ENCODE measurements around the gene SH2D1B. TPM values are rescaled to one million over a fixed set of nuclear protein-coding genes. Genes with fewer than 3 reads are reported as not detected.
"Not testable (repeated sequence)": the region's sequence is repeated elsewhere in the genome, so short reads cannot be mapped to it uniquely, and the experiment has no call there.

The SH2D1B gene
- total and polyA plus RNA-seq, 2 donors (not counting 3 experiments of a cell fraction or from before 2014, with no cell fraction given), result not detected

DNA sequence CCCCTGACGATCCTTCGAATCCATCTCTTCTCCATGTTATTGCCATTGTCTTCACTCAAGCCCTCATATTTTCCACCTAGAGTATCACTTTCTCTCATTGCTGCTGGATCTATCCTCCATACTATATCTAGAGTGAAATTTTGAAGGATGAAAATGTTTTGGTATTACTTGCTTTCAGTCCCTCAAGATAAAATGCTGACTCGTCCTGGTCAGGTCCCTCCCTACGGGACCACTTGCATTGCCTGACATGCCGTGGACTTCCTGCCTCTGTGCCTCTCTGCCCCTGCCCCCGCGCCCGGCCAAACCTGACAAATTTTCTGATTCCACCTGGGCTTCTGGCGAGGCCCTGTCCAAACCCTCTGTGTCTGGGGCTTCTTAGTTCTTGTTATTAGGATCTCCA, 58.9 kb downstream of the SH2D1B start:
- DNase-seq (ENCODE audit: low read depth, low spot score), result no peak
- dilution Hi-C loops (cut with MboI; ENCODE audit: extremely low pct_ligation_motif_present, low sequenced_read_pairs) (no loop called here), intact Hi-C loops (cut with micrococcal nuclease) (loop anchor here (5.0 kb wide), 1 partner anchor 274 kb away; no protein-coding TSS in a partner anchor)
- FAIRE-seq, result no peak
- Histone ChIP-seq H3K4me3 (replicated peaks in 1 of 3; ENCODE audit: insufficient read depth in 1 of 3, low read depth in 1 of 3, low read length in 3 of 3) (no peak overlapping the region), H3K79me2 (ENCODE audit: control insufficient read depth, insufficient read depth, low read length) (no peaks in the 10 kb centered on the region), H2AFZ (ENCODE audit: low read depth, low read length) (no peak overlapping the region), H3K36me3 (ENCODE audit: control insufficient read depth in 2 of 2, extremely low read depth in 1 of 2, insufficient read depth in 2 of 2, low read length in 2 of 2) (peaks cover 0 to 9% of the 10 kb centered on the region in 2 experiments), H3K27me3 (ENCODE audit: control insufficient read depth in 2 of 2, insufficient read depth in 2 of 2, low read length in 2 of 2) (no peaks in the 10 kb centered on the region), H3K9ac (replicated peaks; ENCODE audit: extremely low read depth, insufficient read depth, low read length) (no peak overlapping the region), H4K20me1 (replicated peaks; ENCODE audit: control insufficient read depth, extremely low read depth, insufficient read depth, low read length) (no peaks in the 10 kb centered on the region), H3K4me2 (ENCODE audit: insufficient read depth, low read length) (no peak overlapping the region), H3K9me1 (replicated peaks; ENCODE audit: control insufficient read depth, extremely low read depth, insufficient read depth, low read length) (no peaks in the 10 kb centered on the region), H3K9me3 (replicated peaks; ENCODE audit: control insufficient read depth, insufficient read depth, low read length) (no peaks in the 10 kb centered on the region), H3K27ac (ENCODE audit: insufficient read depth, low read depth, low read length) (no peak overlapping the region), H3K4me1 (ENCODE audit: control insufficient read depth, extremely low read depth, insufficient read depth, low read length) (peaks cover 28% of the 10 kb centered on the region)
- POLR2A ChIA-PET, result no interaction called here
- no TSS peak for BruUV-seq (replicated peaks)
- TF ChIP-seq GATA2 (IDR thresholded peaks at IDR 0.05; ENCODE audit: insufficient read depth, insufficient read length, low read depth, low read length), result no peak
- TF ChIP-seq, protein P1, sequence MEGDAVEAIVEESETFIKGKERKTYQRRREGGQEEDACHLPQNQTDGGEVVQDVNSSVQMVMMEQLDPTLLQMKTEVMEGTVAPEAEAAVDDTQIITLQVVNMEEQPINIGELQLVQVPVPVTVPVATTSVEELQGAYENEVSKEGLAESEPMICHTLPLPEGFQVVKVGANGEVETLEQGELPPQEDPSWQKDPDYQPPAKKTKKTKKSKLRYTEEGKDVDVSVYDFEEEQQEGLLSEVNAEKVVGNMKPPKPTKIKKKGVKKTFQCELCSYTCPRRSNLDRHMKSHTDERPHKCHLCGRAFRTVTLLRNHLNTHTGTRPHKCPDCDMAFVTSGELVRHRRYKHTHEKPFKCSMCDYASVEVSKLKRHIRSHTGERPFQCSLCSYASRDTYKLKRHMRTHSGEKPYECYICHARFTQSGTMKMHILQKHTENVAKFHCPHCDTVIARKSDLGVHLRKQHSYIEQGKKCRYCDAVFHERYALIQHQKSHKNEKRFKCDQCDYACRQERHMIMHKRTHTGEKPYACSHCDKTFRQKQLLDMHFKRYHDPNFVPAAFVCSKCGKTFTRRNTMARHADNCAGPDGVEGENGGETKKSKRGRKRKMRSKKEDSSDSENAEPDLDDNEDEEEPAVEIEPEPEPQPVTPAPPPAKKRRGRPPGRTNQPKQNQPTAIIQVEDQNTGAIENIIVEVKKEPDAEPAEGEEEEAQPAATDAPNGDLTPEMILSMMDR (IDR thresholded peaks at IDR 0.05; ENCODE audit: extremely low read depth in 1 of 2, insufficient read depth in 1 of 2, low read depth in 1 of 2, low read length in 2 of 2), result no peak
- no peak for TF ChIP-seq POLR2AphosphoS5 (IDR thresholded peaks at IDR 0.05; ENCODE audit: insufficient read depth, low read depth, low read length)
- TF ChIP-seq POLR2A (IDR thresholded peaks at IDR 0.05; ENCODE audit: low read depth, low read length), result no peak
- no peak for TF ChIP-seq EZH2 (IDR thresholded peaks at IDR 0.05; ENCODE audit: borderline replicate concordance, low read depth, low read length, severe bottlenecking)
- no peak for TF ChIP-seq JUN (IDR thresholded peaks at IDR 0.05; ENCODE audit: borderline replicate concordance, insufficient read depth, insufficient read length, low read depth)
- no peak for TF ChIP-seq MYC (IDR thresholded peaks at IDR 0.05; ENCODE audit: low read depth, low read length)
- TF ChIP-seq FOS (IDR thresholded peaks at IDR 0.05; ENCODE audit: borderline replicate concordance, insufficient read depth, low read length), result no peak
- TF ChIP-seq, protein P2, sequence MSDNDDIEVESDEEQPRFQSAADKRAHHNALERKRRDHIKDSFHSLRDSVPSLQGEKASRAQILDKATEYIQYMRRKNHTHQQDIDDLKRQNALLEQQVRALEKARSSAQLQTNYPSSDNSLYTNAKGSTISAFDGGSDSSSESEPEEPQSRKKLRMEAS (IDR thresholded peaks at IDR 0.05; ENCODE audit: insufficient read depth, insufficient read length), result no peak
- CTCF ChIA-PET, result no interaction called here

DNA sequence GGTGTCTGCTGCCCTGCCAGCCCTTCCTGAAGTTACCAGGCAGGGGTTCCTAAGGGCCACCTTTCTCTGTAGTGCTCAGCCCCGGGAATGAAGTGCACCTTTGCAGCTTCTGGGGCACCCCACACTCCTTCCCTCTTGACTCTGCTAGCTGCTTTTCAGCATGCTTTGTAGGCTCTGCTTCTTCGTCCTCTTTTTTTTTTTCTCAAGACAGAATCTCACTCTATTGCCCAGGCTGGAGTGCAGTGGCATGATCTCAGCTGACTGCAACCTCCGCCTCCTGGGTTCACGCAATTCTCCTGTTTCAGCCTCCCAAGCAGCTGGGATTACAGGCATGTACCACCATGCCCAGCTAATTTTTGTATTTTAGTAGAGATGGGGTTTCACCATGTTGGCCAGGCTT, 60.1 kb downstream of the SH2D1B start:
- DNase-seq (ENCODE audit: low read depth, low spot score); H3K27ac ChIP-seq (ENCODE audit: insufficient read depth, low read depth, low read length); H2AFZ ChIP-seq (ENCODE audit: low read depth, low read length); H3K4me3 ChIP-seq (replicated peaks in 1 of 3; ENCODE audit: insufficient read depth in 1 of 3, low read depth in 1 of 3, low read length in 3 of 3); H3K4me2 ChIP-seq (ENCODE audit: insufficient read depth, low read length); H3K9me3 ChIP-seq (replicated peaks; ENCODE audit: control insufficient read depth, insufficient read depth, low read length); H3K79me2 ChIP-seq (ENCODE audit: control insufficient read depth, insufficient read depth, low read length); H3K36me3 ChIP-seq (ENCODE audit: control insufficient read depth in 2 of 2, extremely low read depth in 1 of 2, insufficient read depth in 2 of 2, low read length in 2 of 2); FAIRE-seq; dilution Hi-C loops (cut with MboI; ENCODE audit: extremely low pct_ligation_motif_present, low sequenced_read_pairs); POLR2A ChIA-PET; H3K27me3 ChIP-seq (ENCODE audit: control insufficient read depth in 2 of 2, insufficient read depth in 2 of 2, low read length in 2 of 2); H4K20me1 ChIP-seq (replicated peaks; ENCODE audit: control insufficient read depth, extremely low read depth, insufficient read depth, low read length); H3K9me1 ChIP-seq (replicated peaks; ENCODE audit: control insufficient read depth, extremely low read depth, insufficient read depth, low read length); H3K9ac ChIP-seq (replicated peaks; ENCODE audit: extremely low read depth, insufficient read depth, low read length); BruUV-seq (replicated peaks): not testable (repeated sequence)
- H3K4me1 ChIP-seq (ENCODE audit: control insufficient read depth, extremely low read depth, insufficient read depth, low read length), result peaks cover 28% of the 10 kb centered on the region
- intact Hi-C loops (cut with micrococcal nuclease), result loop anchor here (5.0 kb wide), 1 partner anchor 275 kb away; no protein-coding TSS in a partner anchor
- CTCF ChIA-PET, result interaction anchor here (0.9 kb wide), 2 partner anchors 13 to 21 kb away, joined by 3 read pairs; no protein-coding TSS in a partner anchor
